ACC112 (cell line): ENCODE measurements around the gene CADM2.

Experiments
- H2AFZ ChIP-seq: fragments of 200-600 bp; sonication (generic); one replicate; pipeline ENCODE4 v1.6.0; 2017; ENCODE audit warnings: antibody characterized with exemption, low read length; ENCODE audit not compliant: unreplicated experiment
- H3K27ac ChIP-seq: fragments of 200-600 bp; sonication (generic); 2 replicates; pipeline ENCODE4 v1.5.1; 2014; ENCODE audit warnings: low read depth, mild to moderate bottlenecking, antibody characterized with exemption, low read length, moderate library complexity
- H3K27me3 ChIP-seq: fragments of 200-600 bp; sonication (generic); 2 replicates; pipeline ENCODE4 v1.6.1; 2014; ENCODE audit warnings: mild to moderate bottlenecking, antibody characterized with exemption, low read length, moderate library complexity, mixed read lengths; ENCODE audit not compliant: insufficient read depth
- H3K36me3 ChIP-seq: fragments of 200-600 bp; sonication (generic); 2 replicates; pipeline ENCODE4 v1.6.1; 2016; ENCODE audit warnings: mild to moderate bottlenecking, antibody characterized with exemption, low read length, moderate library complexity, mixed read lengths; ENCODE audit not compliant: insufficient read depth
- H3K4me1 ChIP-seq: fragments of 200-600 bp; sonication (generic); one replicate; pipeline ENCODE4 v1.6.1; 2016; ENCODE audit warnings: low read length, mixed read lengths; ENCODE audit not compliant: insufficient read depth, unreplicated experiment, control insufficient read depth
- H3K4me3 ChIP-seq: fragments of 200-600 bp; sonication (generic); 2 replicates; pipeline ENCODE4 v1.5.1; 2014; ENCODE audit warnings: mild to moderate bottlenecking, low read depth, low read length
- H3K79me2 ChIP-seq: fragments of 200-600 bp; sonication (generic); one replicate; pipeline ENCODE4 v1.6.0; 2016; ENCODE audit warnings: low read length; ENCODE audit not compliant: control insufficient read depth, unreplicated experiment, insufficient read depth

CADM2 gene

GRCh38 chr3:85303156-85303555 lies 344.4 kb downstream of the CADM2 start:
- no peak overlapping the region for H3K27ac ChIP-seq
- H3K4me3 ChIP-seq = no peak overlapping the region
- H3K36me3 ChIP-seq = no peaks in the 10 kb centered on the region
- H3K79me2 ChIP-seq = no peaks in the 10 kb centered on the region
- H3K4me1 ChIP-seq = no peaks in the 10 kb centered on the region
- no peaks in the 10 kb centered on the region for H3K27me3 ChIP-seq
- no peak overlapping the region for H2AFZ ChIP-seq

GRCh38 chr3:85304360-85304964 lies 345.7 kb downstream of the CADM2 start:
- Histone ChIP-seq H2AFZ (no peak overlapping the region), H3K36me3 (no peaks in the 10 kb centered on the region), H3K27me3 (no peaks in the 10 kb centered on the region)

DNA sequence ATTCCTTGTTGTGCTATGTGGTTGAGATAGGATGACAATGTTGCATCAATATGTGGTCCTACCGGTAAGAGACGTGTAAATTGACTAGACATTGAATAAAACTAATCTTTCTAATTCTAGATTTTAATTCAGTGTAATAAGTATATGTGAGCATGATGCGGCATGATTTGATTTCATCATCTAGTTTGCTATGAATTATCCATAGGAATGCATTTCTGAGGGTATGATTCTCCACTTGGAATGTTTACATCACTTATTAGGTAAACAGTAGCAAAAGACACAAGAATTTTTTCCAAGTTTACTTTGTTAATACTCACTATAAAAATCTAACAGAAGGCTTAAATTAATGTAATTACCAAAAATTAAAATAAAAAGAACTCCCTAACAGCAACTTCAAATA lies 353.5 kb downstream of the CADM2 start:
- Histone ChIP-seq H3K36me3 (no peaks in the 10 kb centered on the region), H3K27me3 (no peaks in the 10 kb centered on the region), H3K79me2 (no peaks in the 10 kb centered on the region), H3K4me3 (no peak overlapping the region), H3K4me1 (no peaks in the 10 kb centered on the region), H2AFZ (no peak overlapping the region), H3K27ac (no peak overlapping the region)

More at GRCh38 chr3:85304360-85304964, 345.7 kb downstream of the CADM2 start:
- no peak overlapping the region for H3K4me3 ChIP-seq
- H3K79me2 ChIP-seq = no peaks in the 10 kb centered on the region
- no peaks in the 10 kb centered on the region for H3K4me1 ChIP-seq
- no peak overlapping the region for H3K27ac ChIP-seq

DNA sequence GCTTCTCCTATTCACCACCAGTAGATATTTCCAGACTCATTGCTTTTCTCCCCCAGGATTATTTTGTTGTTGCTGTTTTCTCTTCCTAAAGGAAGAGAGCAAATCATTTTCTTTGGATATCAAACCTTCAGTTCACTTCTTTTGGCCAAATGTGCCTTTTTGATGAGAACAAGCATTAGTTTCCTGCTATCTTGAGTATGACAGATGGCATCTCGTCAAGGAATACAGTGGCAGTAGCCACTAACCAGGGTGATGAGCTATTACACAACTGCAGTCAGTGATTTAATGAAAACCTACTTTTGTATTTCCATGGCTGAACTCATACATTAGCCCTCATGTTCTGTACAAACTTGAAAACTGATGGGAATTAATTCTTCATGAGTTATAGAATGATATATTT lies 354.6 kb downstream of the CADM2 start:
- Histone ChIP-seq H2AFZ (no peak overlapping the region), H3K27ac (no peak overlapping the region), H3K4me3 (no peak overlapping the region), H3K4me1 (no peaks in the 10 kb centered on the region), H3K27me3 (no peaks in the 10 kb centered on the region), H3K36me3 (no peaks in the 10 kb centered on the region), H3K79me2 (no peaks in the 10 kb centered on the region)

DNA sequence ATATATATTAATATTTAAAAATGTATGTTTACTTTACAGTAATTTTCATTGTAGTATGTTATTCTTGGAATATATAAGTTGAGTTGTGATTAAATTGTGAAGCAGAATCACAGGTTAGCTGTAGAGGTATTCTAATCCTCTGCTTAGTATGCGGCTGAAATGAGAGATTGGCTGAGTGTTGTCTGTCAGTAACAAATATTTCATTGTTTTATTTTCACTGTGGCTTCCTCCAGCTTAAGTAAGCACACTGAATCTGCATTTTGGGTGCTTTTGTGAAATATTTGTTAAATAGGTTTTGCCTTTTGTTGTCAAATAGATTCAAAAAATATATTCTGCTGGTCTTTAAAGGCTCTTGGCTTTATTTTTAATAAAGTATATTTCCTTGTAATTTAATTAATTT lies 357.5 kb downstream of the CADM2 start:
- Histone ChIP-seq H3K27me3 (no peaks in the 10 kb centered on the region), H3K27ac (no peak overlapping the region), H3K4me1 (no peaks in the 10 kb centered on the region), H3K36me3 (no peaks in the 10 kb centered on the region), H3K79me2 (no peaks in the 10 kb centered on the region), H3K4me3 (no peak overlapping the region), H2AFZ (no peak overlapping the region)

DNA sequence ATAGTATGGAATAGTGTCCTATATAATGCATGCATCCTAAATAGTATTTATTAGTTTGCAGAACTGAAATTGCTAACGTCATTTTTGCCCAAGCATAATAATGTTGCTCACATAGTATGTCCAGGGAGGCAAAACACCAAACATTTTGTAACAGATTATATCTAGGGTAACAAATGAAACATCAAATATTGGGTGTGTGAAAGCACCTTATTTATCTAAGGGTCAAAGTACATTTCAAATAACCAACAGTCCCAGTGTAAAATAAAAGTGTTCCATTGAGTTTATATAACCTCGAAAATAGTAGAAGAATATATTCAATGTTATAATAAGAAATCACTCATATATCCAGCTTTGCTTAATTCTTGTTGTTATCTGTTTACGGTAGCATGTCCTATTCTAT lies 363.1 kb downstream of the CADM2 start:
- Histone ChIP-seq H3K4me1 (no peaks in the 10 kb centered on the region), H3K27ac (no peak overlapping the region), H3K36me3 (no peaks in the 10 kb centered on the region), H3K79me2 (no peaks in the 10 kb centered on the region), H3K4me3 (no peak overlapping the region), H3K27me3 (no peaks in the 10 kb centered on the region), H2AFZ (no peak overlapping the region)

- H3K4me1 ChIP-seq = no peaks in the 10 kb centered on the region
- H2AFZ ChIP-seq = no peak overlapping the region
- no peak overlapping the region for H3K27ac ChIP-seq
- H3K4me3 ChIP-seq = no peak overlapping the region
- no peaks in the 10 kb centered on the region for H3K79me2 ChIP-seq
- no peaks in the 10 kb centered on the region for H3K27me3 ChIP-seq
- H3K36me3 ChIP-seq = no peaks in the 10 kb centered on the region
Measured at GRCh38 chr3:85330071-85330470, 371.3 kb downstream of the CADM2 start.

DNA sequence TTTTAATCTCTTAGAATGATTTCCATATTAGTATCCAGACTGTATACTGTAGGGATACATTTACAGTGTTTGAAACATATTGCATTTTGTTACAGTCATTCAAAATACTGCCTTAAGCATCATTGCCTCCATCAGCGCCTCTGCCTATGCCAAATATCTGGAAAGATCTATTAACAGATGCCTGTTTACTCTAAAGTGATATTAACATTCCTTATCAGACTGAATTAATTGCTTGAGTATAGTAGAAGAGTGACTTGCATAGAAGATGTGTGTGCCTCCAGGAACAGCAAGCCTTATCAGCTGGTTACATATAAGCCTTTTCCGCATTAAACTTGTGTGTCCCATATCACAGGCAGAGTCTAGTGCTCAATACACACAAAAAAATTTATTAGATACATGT lies 379.1 kb downstream of the CADM2 start:
- no peaks in the 10 kb centered on the region for H3K79me2 ChIP-seq
- H3K36me3 ChIP-seq = no peaks in the 10 kb centered on the region
- no peaks in the 10 kb centered on the region for H3K27me3 ChIP-seq
- no peak overlapping the region for H3K27ac ChIP-seq
- no peaks in the 10 kb centered on the region for H3K4me1 ChIP-seq
- H2AFZ ChIP-seq = no peak overlapping the region
- no peak overlapping the region for H3K4me3 ChIP-seq

GRCh38 chr3:85342915-85343314 lies 384.1 kb downstream of the CADM2 start:
- Histone ChIP-seq H3K79me2 (no peaks in the 10 kb centered on the region), H2AFZ (no peak overlapping the region), H3K4me3 (no peak overlapping the region), H3K4me1 (no peaks in the 10 kb centered on the region), H3K27ac (no peak overlapping the region), H3K36me3 (no peaks in the 10 kb centered on the region), H3K27me3 (no peaks in the 10 kb centered on the region)

DNA sequence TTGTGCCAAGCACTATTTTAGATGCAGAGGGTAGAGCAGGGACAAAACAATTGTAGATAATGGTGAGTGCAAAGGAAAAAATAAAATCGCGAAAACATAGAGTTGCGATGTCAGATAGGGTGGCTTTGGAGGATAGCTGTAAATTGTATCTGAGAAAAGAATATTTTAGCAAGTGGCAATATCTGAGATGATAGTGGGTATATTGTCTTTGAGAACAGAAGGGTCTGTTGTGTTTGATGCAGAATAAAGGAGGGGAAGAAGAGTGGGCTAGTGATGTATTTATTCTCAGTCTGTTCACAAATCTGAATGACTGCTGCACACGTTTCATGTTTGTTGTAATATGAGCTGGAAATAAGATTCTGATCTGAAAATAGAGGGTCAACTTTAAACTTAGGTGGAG lies 396.8 kb downstream of the CADM2 start:
- Histone ChIP-seq H3K27ac (no peak overlapping the region), H2AFZ (no peak overlapping the region), H3K4me3 (no peak overlapping the region), H3K79me2 (no peaks in the 10 kb centered on the region), H3K4me1 (no peaks in the 10 kb centered on the region), H3K27me3 (peaks cover 1% of the 10 kb centered on the region; the same call in 1 of the 2 replicates), H3K36me3 (no peaks in the 10 kb centered on the region)

GRCh38 chr3:85360742-85361387 lies 402.1 kb downstream of the CADM2 start:
- H3K36me3 ChIP-seq = no peaks in the 10 kb centered on the region
- no peak overlapping the region for H3K27ac ChIP-seq
- H2AFZ ChIP-seq = no peak overlapping the region
- no peaks in the 10 kb centered on the region for H3K4me1 ChIP-seq
- H3K4me3 ChIP-seq = no peak overlapping the region
- H3K27me3 ChIP-seq = no peaks in the 10 kb centered on the region
- no peaks in the 10 kb centered on the region for H3K79me2 ChIP-seq
